ENCODE results near the gene IRF2. TPM values are rescaled to one million over a fixed set of nuclear protein-coding genes. Genes with fewer than 3 reads are reported as not detected.
A peak's percentile ranks its signal among the peaks of the same experiment; 100 is the strongest.

Gene IRF2
- total RNA-seq, 1 donor from 2014 or later = 16.1 TPM

DNA sequence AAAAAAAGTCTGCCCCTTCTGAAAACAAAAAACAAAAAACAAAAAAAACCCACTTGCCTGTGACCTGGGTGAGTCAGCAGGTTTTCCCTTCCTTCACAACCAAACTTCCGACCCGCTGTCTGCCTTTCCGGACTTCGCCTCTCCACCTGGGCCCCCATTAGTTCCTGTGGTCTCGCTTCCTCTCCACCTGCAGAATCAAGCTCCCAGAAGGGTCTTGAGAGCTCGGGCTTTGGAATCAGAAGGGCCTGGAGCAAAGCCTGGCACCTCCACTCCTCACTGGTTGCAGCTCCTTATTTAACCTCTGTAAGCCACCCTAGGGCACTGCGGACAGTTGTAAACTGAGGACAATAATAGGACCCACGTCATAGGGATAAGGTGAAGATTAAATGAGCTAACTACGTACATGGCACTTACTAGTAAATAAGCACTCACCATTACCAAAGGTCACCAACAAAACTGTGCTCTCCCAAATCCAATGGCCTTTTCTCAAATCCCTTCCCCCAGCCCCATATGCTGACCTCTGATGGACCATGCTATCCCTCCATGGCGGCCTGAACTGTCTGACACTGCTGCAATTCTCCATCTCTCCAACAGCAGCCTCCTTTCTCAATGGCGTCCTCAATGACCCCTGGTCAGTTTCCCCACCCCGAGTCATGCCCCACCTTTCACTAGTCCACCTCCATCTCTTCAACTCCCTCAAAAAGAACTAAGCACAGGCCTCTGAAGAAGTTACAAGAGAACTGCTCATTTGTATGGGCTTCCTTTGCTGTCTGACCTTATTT, 64.2 kb downstream of the IRF2 start:
- peak overlapping the region; percentile 72 for H3K27ac Mint-ChIP-seq
- H3K4me3 Mint-ChIP-seq = no peak overlapping the region

DNA sequence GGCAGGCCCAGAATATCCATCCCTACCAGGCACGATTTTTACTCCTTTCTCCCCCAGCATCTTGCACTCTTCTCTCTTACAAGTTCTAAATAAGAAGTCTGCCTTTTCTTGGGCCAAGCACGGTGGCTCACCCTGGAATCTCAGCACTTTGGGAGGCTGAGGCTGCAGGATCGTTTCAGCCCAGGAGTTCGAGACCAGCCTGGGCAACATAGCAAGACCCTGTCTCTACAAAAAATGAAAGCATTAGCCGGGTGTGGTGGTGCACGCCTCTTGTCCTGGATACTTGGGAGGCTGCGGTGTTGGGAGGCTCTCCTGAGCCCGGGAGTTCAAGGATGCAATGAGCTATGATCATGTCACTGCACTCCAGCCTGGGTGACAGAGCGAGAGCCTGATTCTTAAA, 64.8 kb downstream of the IRF2 start:
- Histone ChIP-seq H3K4me2 (no peak overlapping the region), H3F3A (ENCODE audit: low read depth) (peaks cover 19% of the 10 kb centered on the region), H3K27ac (no peak overlapping the region), H3K36me3 (no peaks in the 10 kb centered on the region), H3K4me1 (peaks cover 23% of the 10 kb centered on the region), H3K79me2 (ENCODE audit: low read depth) (no peaks in the 10 kb centered on the region), H3K4me3 (no peak overlapping the region), H3K9me3 (ENCODE audit: low read depth) (no peaks in the 10 kb centered on the region), H2AFZ (replicated peaks) (no peak overlapping the region), H4K20me1 (ENCODE audit: low read depth) (peaks cover 3% of the 10 kb centered on the region), H3K27me3 (no peaks in the 10 kb centered on the region), H3K9ac (no peak overlapping the region)
- TF ChIP-seq EZH2 (IDR thresholded peaks at IDR 0.05) = no peak
- Mint-ChIP-seq H3K4me3 (peak overlapping the region; percentile 2), H3K36me3 (peaks cover 28% of the 10 kb centered on the region), H3K9me3 (peaks cover 6% of the 10 kb centered on the region), H3K27ac (no peak overlapping the region), H3K27me3 (ENCODE audit: insufficient read depth, low read depth) (no peaks in the 10 kb centered on the region), H3K4me1 (peaks cover 29% of the 10 kb centered on the region)
- no peak for DNase-seq (ENCODE audit: low spot score)

More for the DNA sequence above, 64.2 kb downstream of the IRF2 start:
- Histone ChIP-seq H4K20me1 (ENCODE audit: low read depth) (peaks cover 3% of the 10 kb centered on the region), H3K4me2 (no peak overlapping the region), H3K36me3 (no peaks in the 10 kb centered on the region), H3K4me1 (peaks cover 23% of the 10 kb centered on the region), H3K27ac (no peak overlapping the region), H3K4me3 (no peak overlapping the region), H3K27me3 (no peaks in the 10 kb centered on the region), H3K79me2 (ENCODE audit: low read depth) (no peaks in the 10 kb centered on the region), H3K9me3 (ENCODE audit: low read depth) (no peaks in the 10 kb centered on the region), H3K9ac (no peak overlapping the region), H3F3A (ENCODE audit: low read depth) (peaks cover 19% of the 10 kb centered on the region), H2AFZ (replicated peaks) (no peak overlapping the region)
- DNase-seq (ENCODE audit: low spot score) = no peak
- TF ChIP-seq, protein P1, sequence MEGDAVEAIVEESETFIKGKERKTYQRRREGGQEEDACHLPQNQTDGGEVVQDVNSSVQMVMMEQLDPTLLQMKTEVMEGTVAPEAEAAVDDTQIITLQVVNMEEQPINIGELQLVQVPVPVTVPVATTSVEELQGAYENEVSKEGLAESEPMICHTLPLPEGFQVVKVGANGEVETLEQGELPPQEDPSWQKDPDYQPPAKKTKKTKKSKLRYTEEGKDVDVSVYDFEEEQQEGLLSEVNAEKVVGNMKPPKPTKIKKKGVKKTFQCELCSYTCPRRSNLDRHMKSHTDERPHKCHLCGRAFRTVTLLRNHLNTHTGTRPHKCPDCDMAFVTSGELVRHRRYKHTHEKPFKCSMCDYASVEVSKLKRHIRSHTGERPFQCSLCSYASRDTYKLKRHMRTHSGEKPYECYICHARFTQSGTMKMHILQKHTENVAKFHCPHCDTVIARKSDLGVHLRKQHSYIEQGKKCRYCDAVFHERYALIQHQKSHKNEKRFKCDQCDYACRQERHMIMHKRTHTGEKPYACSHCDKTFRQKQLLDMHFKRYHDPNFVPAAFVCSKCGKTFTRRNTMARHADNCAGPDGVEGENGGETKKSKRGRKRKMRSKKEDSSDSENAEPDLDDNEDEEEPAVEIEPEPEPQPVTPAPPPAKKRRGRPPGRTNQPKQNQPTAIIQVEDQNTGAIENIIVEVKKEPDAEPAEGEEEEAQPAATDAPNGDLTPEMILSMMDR (IDR thresholded peaks at IDR 0.05) = no peak
- TF ChIP-seq EZH2phosphoT487 (IDR thresholded peaks at IDR 0.05) = no peak
- no peak for TF ChIP-seq EZH2 (IDR thresholded peaks at IDR 0.05)
- Mint-ChIP-seq H3K9me3 (peaks cover 6% of the 10 kb centered on the region), H3K27me3 (ENCODE audit: insufficient read depth, low read depth) (no peaks in the 10 kb centered on the region), H3K4me1 (peaks cover 30% of the 10 kb centered on the region), H3K36me3 (peaks cover 30% of the 10 kb centered on the region)

DNA sequence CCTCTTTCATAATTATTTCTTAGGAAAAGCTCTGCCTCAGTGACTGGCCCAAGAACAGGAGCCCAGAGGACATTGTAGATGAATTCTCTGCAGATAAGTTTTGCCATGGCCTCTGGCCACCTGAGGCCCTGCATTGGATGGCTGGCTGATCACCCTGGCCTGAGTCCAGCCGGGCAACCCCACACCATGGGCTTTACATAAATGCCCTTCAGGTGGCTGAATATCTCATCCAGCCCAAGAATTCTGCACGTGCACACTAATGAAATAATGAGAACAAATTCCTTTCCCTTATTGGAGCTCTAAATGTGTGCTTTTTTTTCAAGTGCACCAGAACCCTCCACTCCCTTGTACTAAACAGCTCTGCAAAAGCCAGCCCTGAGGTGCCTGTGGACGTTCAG, 65.7 kb downstream of the IRF2 start:
- peaks cover 29% of the 10 kb centered on the region for H3K4me1 Mint-ChIP-seq
- H3K27me3 Mint-ChIP-seq (ENCODE audit: insufficient read depth, low read depth) = no peaks in the 10 kb centered on the region
- peak overlapping the region; percentile 59 for H3K27ac Mint-ChIP-seq
- Histone ChIP-seq H3K9me3 (ENCODE audit: low read depth) (no peaks in the 10 kb centered on the region), H3K27ac (peak overlapping the region; percentile 30), H3F3A (ENCODE audit: low read depth) (peaks cover 19% of the 10 kb centered on the region), H3K27me3 (peaks cover 3% of the 10 kb centered on the region), H3K4me1 (peaks cover 23% of the 10 kb centered on the region), H3K36me3 (no peaks in the 10 kb centered on the region), H3K79me2 (ENCODE audit: low read depth) (no peaks in the 10 kb centered on the region), H3K4me3 (no peak overlapping the region), H2AFZ (replicated peaks) (no peak overlapping the region), H3K9ac (no peak overlapping the region), H4K20me1 (ENCODE audit: low read depth) (peaks cover 3% of the 10 kb centered on the region), H3K4me2 (peak overlapping the region; percentile 41)
- TF ChIP-seq, protein P1 (IDR thresholded peaks at IDR 0.05) = no peak
- TF ChIP-seq EZH2 (IDR thresholded peaks at IDR 0.05) (no peak), EZH2phosphoT487 (IDR thresholded peaks at IDR 0.05) (no peak)
- DNase-seq (ENCODE audit: low spot score) = no peak
- H3K36me3 Mint-ChIP-seq = peaks cover 29% of the 10 kb centered on the region
- peaks cover 6% of the 10 kb centered on the region for H3K9me3 Mint-ChIP-seq
- H3K4me3 Mint-ChIP-seq = no peak overlapping the region

Data from neural progenitor cell (in vitro differentiated cells).